SK-N-SH treated with all-trans-retinoic acid at 6 μM for 48 hours (cell line): Measurements from ENCODE around the gene LSAMP.

Experiments used
- ATAC-seq: fragments of 200-7000 bp; cut with Tn5 transposase; 3 replicates; pipeline ENCODE4 v1.9.1; 2020; ENCODE audit warnings: mild to moderate bottlenecking, moderate library complexity
- ARNTL ChIP-seq: fragments of 450-650 bp; formaldehyde crosslinking; IDR thresholded peaks from 2 replicates; pipeline ENCODE4 v1.5.0; 2020; ENCODE audit warnings: low read depth, mild to moderate bottlenecking, moderate library complexity, borderline replicate concordance
- BACH2 ChIP-seq: fragments of 250-450 bp; sonication (Bioruptor Pico); IDR thresholded peaks from 2 replicates; pipeline ENCODE4 v1.9.0; 2021; ENCODE audit warnings: mild to moderate bottlenecking, borderline replicate concordance
- CREB5 ChIP-seq: fragments of 250-450 bp; sonication (Bioruptor Pico); IDR thresholded peaks from 2 replicates; pipeline ENCODE4 v1.5.1; 2020; ENCODE audit warnings: low read depth, mild to moderate bottlenecking, moderate library complexity
- CSDC2 ChIP-seq: fragments of 250-450 bp; sonication (Bioruptor Pico); IDR thresholded peaks from 2 replicates; pipeline ENCODE4 v1.5.0; 2020; ENCODE audit warnings: mild to moderate bottlenecking, moderate library complexity
- CSRNP3 ChIP-seq: fragments of 250-450 bp; sonication (Bioruptor Pico); IDR thresholded peaks from 2 replicates; pipeline ENCODE4 v1.5.1; 2021; ENCODE audit warnings: mild to moderate bottlenecking, moderate library complexity
- ESRRG ChIP-seq: fragments of 250-450 bp; sonication (Bioruptor Pico); IDR thresholded peaks from 2 replicates; pipeline ENCODE4 v1.6.1; 2021; ENCODE audit warnings: mild to moderate bottlenecking
- GLIS3 ChIP-seq: fragments of 250-450 bp; sonication (Bioruptor Pico); IDR thresholded peaks from 2 replicates; pipeline ENCODE4 v1.5.0; 2020; ENCODE audit warnings: mild to moderate bottlenecking, moderate library complexity
- ISL1 ChIP-seq: fragments of 250-450 bp; sonication (Bioruptor Pico); IDR thresholded peaks from 2 replicates; pipeline ENCODE4 v2.1.2; 2022; ENCODE audit warnings: mild to moderate bottlenecking, moderate library complexity
- OSR1 ChIP-seq: fragments of 250-450 bp; sonication (Bioruptor Pico); IDR thresholded peaks from 2 replicates; pipeline ENCODE4 v1.8.0; 2022; ENCODE audit warnings: moderate library complexity, mild to moderate bottlenecking, inconsistent platforms
- PATZ1 ChIP-seq: fragments of 250-450 bp; sonication (Bioruptor Pico); IDR thresholded peaks from 2 replicates; pipeline ENCODE4 v1.8.0; 2020; ENCODE audit warnings: mild to moderate bottlenecking, moderate library complexity, borderline replicate concordance
- POU6F1 ChIP-seq: fragments of 250-450 bp; sonication (Bioruptor Pico); IDR thresholded peaks from 2 replicates; pipeline ENCODE4 v1.8.0; 2021; ENCODE audit warnings: low read depth, mild to moderate bottlenecking, moderate library complexity, borderline replicate concordance
- PPARA ChIP-seq: fragments of 250-450 bp; sonication (Bioruptor Pico); IDR thresholded peaks from 2 replicates; pipeline ENCODE4 v1.5.0; 2020; ENCODE audit warnings: mild to moderate bottlenecking, borderline replicate concordance
- RARB ChIP-seq: fragments of 250-450 bp; sonication (Bioruptor Pico); IDR thresholded peaks from 2 replicates; pipeline ENCODE4 v1.8.0; 2021; ENCODE audit warnings: mild to moderate bottlenecking, moderate library complexity
- SNAI2 ChIP-seq: fragments of 250-450 bp; sonication (Bioruptor Pico); IDR thresholded peaks from 2 replicates; pipeline ENCODE4 v1.5.0; 2020; ENCODE audit warnings: mild to moderate bottlenecking, moderate library complexity
- TCF4 ChIP-seq: fragments of 250-450 bp; sonication (Bioruptor Pico); IDR thresholded peaks from 2 replicates; pipeline ENCODE4 v1.8.0; 2021; ENCODE audit warnings: mild to moderate bottlenecking, moderate library complexity, borderline replicate concordance
- TSHZ2 ChIP-seq: fragments of 250-450 bp; sonication (Bioruptor Pico); IDR thresholded peaks from 2 replicates; pipeline ENCODE4 v1.5.0; 2020; ENCODE audit warnings: mild to moderate bottlenecking, moderate library complexity
- ZC3H10 ChIP-seq: fragments of 250-450 bp; sonication (Bioruptor Pico); IDR thresholded peaks from 2 replicates; pipeline ENCODE4 v1.5.1; 2021; ENCODE audit warnings: mild to moderate bottlenecking, moderate library complexity
- ZFP3 ChIP-seq: fragments of 250-450 bp; sonication (Bioruptor Pico); IDR thresholded peaks from 2 replicates; pipeline ENCODE4 v1.5.0; 2020; ENCODE audit warnings: mild to moderate bottlenecking, moderate library complexity
- ZFP30 ChIP-seq: fragments of 450-650 bp; formaldehyde crosslinking; IDR thresholded peaks from 2 replicates; pipeline ENCODE4 v1.5.0; 2022; ENCODE audit warnings: mild to moderate bottlenecking, moderate library complexity
- ZNF565 ChIP-seq: fragments of 450-650 bp; formaldehyde crosslinking; conservative IDR thresholded peaks from 2 replicates; pipeline ENCODE4 v1.5.0; 2020; ENCODE audit warnings: low read depth, mild to moderate bottlenecking, moderate library complexity
- ZNF70 ChIP-seq: fragments of 450-650 bp; formaldehyde crosslinking; IDR thresholded peaks from 2 replicates; pipeline ENCODE4 v1.5.0; 2020; ENCODE audit warnings: mild to moderate bottlenecking, moderate library complexity
- ZNF8 ChIP-seq: fragments of 450-650 bp; formaldehyde crosslinking; IDR thresholded peaks from 2 replicates; pipeline ENCODE4 v1.5.0; 2020; ENCODE audit warnings: mild to moderate bottlenecking, moderate library complexity

LSAMP gene

GRCh38 chr3:115808816-115809215 lies 636.5 kb downstream of the LSAMP start:
- ATAC-seq, result peak; percentile 55
- TF ChIP-seq RARB, result no peak
- TF ChIP-seq SNAI2, result no peak
- TF ChIP-seq ZFP3 (CRISPR knock-in tag), result no peak
- TF ChIP-seq GLIS3 (CRISPR knock-in tag), result no peak
- no peak for TF ChIP-seq OSR1 (CRISPR knock-in tag)
- no peak for TF ChIP-seq ZNF70 (CRISPR knock-in tag)
- no peak for TF ChIP-seq CSRNP3 (CRISPR knock-in tag)
- no peak for TF ChIP-seq BACH2 (CRISPR knock-in tag)
- TF ChIP-seq, all 23 proteins: peak for 0

GRCh38 chr3:115808244-115808643 lies 637.0 kb downstream of the LSAMP start:
- TF ChIP-seq TCF4 (CRISPR knock-in tag) (no peak), POU6F1 (CRISPR knock-in tag) (no peak), TSHZ2 (CRISPR knock-in tag) (no peak), CSRNP3 (CRISPR knock-in tag) (no peak), ESRRG (no peak), ZNF8 (no peak), OSR1 (CRISPR knock-in tag) (no peak), GLIS3 (CRISPR knock-in tag) (no peak), CREB5 (CRISPR knock-in tag) (no peak), RARB (no peak), SNAI2 (no peak), ZFP30 (CRISPR knock-in tag) (no peak), ISL1 (CRISPR knock-in tag) (no peak), ARNTL (CRISPR knock-in tag) (no peak), ZFP3 (CRISPR knock-in tag) (no peak), CSDC2 (no peak), ZNF565 (CRISPR knock-in tag) (no peak), PATZ1 (CRISPR knock-in tag) (no peak), ZC3H10 (no peak)
- no peak for ATAC-seq

GRCh38 chr3:115806501-115806900 lies 638.8 kb downstream of the LSAMP start:
- ATAC-seq, result no peak
- TF ChIP-seq ZFP30 (CRISPR knock-in tag), result no peak
- TF ChIP-seq ZNF565 (CRISPR knock-in tag), result no peak
- TF ChIP-seq ZNF70 (CRISPR knock-in tag), result no peak
- no peak for TF ChIP-seq ZC3H10
- no peak for TF ChIP-seq ISL1 (CRISPR knock-in tag)
- TF ChIP-seq CSRNP3 (CRISPR knock-in tag), result no peak
- TF ChIP-seq ZNF8, result no peak
- TF ChIP-seq PPARA, result no peak
- TF ChIP-seq POU6F1 (CRISPR knock-in tag), result no peak
- TF ChIP-seq GLIS3 (CRISPR knock-in tag), result no peak
- no peak for TF ChIP-seq CREB5 (CRISPR knock-in tag)
- no peak for TF ChIP-seq ESRRG
- no peak for TF ChIP-seq CSDC2
